ENCODE results near the gene TOR4A.

Gene TOR4A

GRCh38 chr9:137296670-137297664 is 19.4 kb downstream of the TOR4A start:
- no peak for FAIRE-seq

- no peak for FAIRE-seq
Observed at GRCh38 chr9:137297966-137298365, 20.4 kb downstream of the TOR4A start.

- FAIRE-seq = no peak
Observed at GRCh38 chr9:137298401-137299202, 21.1 kb downstream of the TOR4A start.

- FAIRE-seq = no peak
Observed at GRCh38 chr9:137299203-137299565, 21.7 kb downstream of the TOR4A start.

- FAIRE-seq = no peak
Observed at GRCh38 chr9:137299938-137300337, 22.4 kb downstream of the TOR4A start.

GRCh38 chr9:137300567-137301080 is 23.1 kb downstream of the TOR4A start:
- FAIRE-seq = no peak

- FAIRE-seq = no peak
Observed at GRCh38 chr9:137301081-137301947, 23.8 kb downstream of the TOR4A start.

- no peak for FAIRE-seq
Observed at GRCh38 chr9:137302118-137302448, 24.6 kb downstream of the TOR4A start, which contains the start of gene NRARP. Gene NRARP, minus strand, starts transcription at chr9:137302271. Its CDS starts 343 bp downstream, at chr9:137301928.

GRCh38 chr9:137302449-137303150 is 25.1 kb downstream of the TOR4A start:
- FAIRE-seq = no peak

- no peak for FAIRE-seq
Observed at GRCh38 chr9:137303151-137303892, 25.8 kb downstream of the TOR4A start.

- FAIRE-seq = no peak
Observed at GRCh38 chr9:137303893-137304382, 26.4 kb downstream of the TOR4A start.

GRCh38 chr9:137304383-137305059 is 27.0 kb downstream of the TOR4A start:
- no peak for FAIRE-seq

GRCh38 chr9:137305060-137305797 is 27.7 kb downstream of the TOR4A start:
- no peak for FAIRE-seq

- no peak for FAIRE-seq
Observed at GRCh38 chr9:137305798-137306065, 28.2 kb downstream of the TOR4A start.

- no peak for FAIRE-seq
Observed at GRCh38 chr9:137306066-137306849, 28.7 kb downstream of the TOR4A start.

GRCh38 chr9:137306850-137307254 is 29.3 kb downstream of the TOR4A start:
- no peak for FAIRE-seq

- FAIRE-seq = no peak
Observed at GRCh38 chr9:137307255-137308056, 29.9 kb downstream of the TOR4A start.

- FAIRE-seq = no peak
Observed at GRCh38 chr9:137308057-137308619, 30.6 kb downstream of the TOR4A start.
